Activated CD4-positive, CD25-positive, alpha-beta regulatory T cell treated with anti-CD3 and anti-CD28 coated beads, Interleukin-2, amount 50 U/mL, for 16 hours (primary cell): ENCODE results near the gene ZBTB7A.

ENCODE experiments used
- DNase-seq: peaks from one replicate; pipeline ENCODE4 v3.0.0-alpha.2; 2020; ENCODE audit warnings: low read depth, low spot score

The ZBTB7A gene

GRCh38 chr19:4094291-4094690 lies 27.6 kb upstream of the ZBTB7A start:
- DNase-seq = no peak

- DNase-seq = no peak
These were observed 27.0 kb upstream of the ZBTB7A start for GRCh38 chr19:4093643-4094175.

- DNase-seq = no peak
These were observed 23.9 kb upstream of the ZBTB7A start for GRCh38 chr19:4090356-4091220.

GRCh38 chr19:4089946-4090345 lies 23.2 kb upstream of the ZBTB7A start:
- DNase-seq = no peak

- DNase-seq = no peak
These were observed 22.8 kb upstream of the ZBTB7A start for GRCh38 chr19:4089400-4089908.

GRCh38 chr19:4088975-4089374 lies 22.3 kb upstream of the ZBTB7A start:
- DNase-seq = no peak

- DNase-seq = no peak
These were observed 21.3 kb upstream of the ZBTB7A start for GRCh38 chr19:4087787-4088679.

GRCh38 chr19:4086411-4086867 lies 19.7 kb upstream of the ZBTB7A start:
- no peak for DNase-seq

- no peak for DNase-seq
These were observed 17.8 kb upstream of the ZBTB7A start for GRCh38 chr19:4084547-4084877.

GRCh38 chr19:4083677-4084546 lies 17.2 kb upstream of the ZBTB7A start:
- DNase-seq = no peak

- no peak for DNase-seq
These were observed 15.5 kb upstream of the ZBTB7A start for GRCh38 chr19:4082172-4082571.

- no peak for DNase-seq
These were observed 14.9 kb upstream of the ZBTB7A start for GRCh38 chr19:4081441-4082129.

- DNase-seq = no peak
These were observed 13.8 kb upstream of the ZBTB7A start for GRCh38 chr19:4080473-4080872.

- no peak for DNase-seq
These were observed 11.3 kb upstream of the ZBTB7A start for GRCh38 chr19:4077800-4078684.

- no peak for DNase-seq
These were observed 10.3 kb upstream of the ZBTB7A start for GRCh38 chr19:4077007-4077374.

GRCh38 chr19:4075373-4075772 lies 8.7 kb upstream of the ZBTB7A start:
- no peak for DNase-seq

- DNase-seq = no peak
These were observed 4.9 kb upstream of the ZBTB7A start for GRCh38 chr19:4071610-4072009.

- DNase-seq = no peak
These were observed 2.7 kb upstream of the ZBTB7A start for GRCh38 chr19:4069331-4069959.
